MCF 10A (cell line): Measurements from ENCODE around the gene HELZ. TPM values are rescaled to one million over a fixed set of nuclear protein-coding genes. Genes with fewer than 3 reads are reported as not detected.

ENCODE experiments used
- BruUV-seq: library from RNA; stranded (reverse); fragments of 400-500 nt; replicated peaks from 2 replicates; lab custom pipeline; 2021; lab: Mats Ljungman, UMichigan
- CTCF ChIA-PET: fragments of 300-600 bp; sonication (Branson Sonifier 250); formaldehyde crosslinking; extraction: SDS; loops from one replicate; lab custom pipeline; 2021; ENCODE audit warnings: antibody characterized with exemption, inconsistent platforms; lab: Yijun Ruan, JAX
- POLR2A ChIA-PET: fragments of 300-600, 350-650 bp; sonication (Branson Sonifier 250); formaldehyde crosslinking; extraction: SDS; loops from one replicate; lab custom pipeline; 2020; ENCODE audit warnings: antibody characterized with exemption, inconsistent platforms; lab: Yijun Ruan, JAX
- DNase-seq: peaks from one replicate; pipeline ENCODE4 v3.0.0-alpha.2; 2018; ENCODE audit not compliant: unreplicated experiment
- H3K27ac Mint-ChIP-seq: one replicate; pipeline ENCODE4 v1.8.0; 2022; ENCODE audit warnings: mild to moderate bottlenecking, low read depth, mixed read lengths; ENCODE audit not compliant: unreplicated experiment
- H3K27me3 Mint-ChIP-seq: one replicate; pipeline ENCODE4 v1.8.0; 2022; ENCODE audit warnings: mixed read lengths; ENCODE audit not compliant: insufficient read depth, unreplicated experiment
- H3K36me3 Mint-ChIP-seq: one replicate; pipeline ENCODE4 v1.8.0; 2022; ENCODE audit warnings: mild to moderate bottlenecking, moderate library complexity, mixed read lengths; ENCODE audit not compliant: insufficient read depth, unreplicated experiment
- H3K4me1 Mint-ChIP-seq: one replicate; pipeline ENCODE4 v1.8.0; 2022; ENCODE audit warnings: mixed read lengths; ENCODE audit not compliant: insufficient read depth, unreplicated experiment
- H3K4me3 Mint-ChIP-seq: one replicate; pipeline ENCODE4 v1.8.0; 2022; ENCODE audit warnings: mild to moderate bottlenecking, moderate library complexity, mixed read lengths; ENCODE audit not compliant: unreplicated experiment
- H3K9me3 Mint-ChIP-seq: one replicate; pipeline ENCODE4 v1.8.0; 2022; ENCODE audit warnings: mixed read lengths; ENCODE audit not compliant: unreplicated experiment
- CTCF ChIP-seq: fragments of 200-600 bp; IDR thresholded peaks from one replicate; pipeline ENCODE4 v1.8.0; 2022; ENCODE audit warnings: antibody characterized with exemption, mild to moderate bottlenecking; ENCODE audit not compliant: unreplicated experiment
- intact Hi-C: fragments of 100-400 bp; cut with micrococcal nuclease; formaldehyde crosslinking; loops from 2 replicates; pipeline ENCODE4 v1.14.1; 2022
- total RNA-seq: library from RNA; stranded (reverse); gene quantifications from 2 replicates; pipeline ENCODE4 v1.2.3, GENCODE V29; 2022

HELZ gene
- total RNA-seq, 1 experiment from 2014 or later = 71.7 TPM

DNA sequence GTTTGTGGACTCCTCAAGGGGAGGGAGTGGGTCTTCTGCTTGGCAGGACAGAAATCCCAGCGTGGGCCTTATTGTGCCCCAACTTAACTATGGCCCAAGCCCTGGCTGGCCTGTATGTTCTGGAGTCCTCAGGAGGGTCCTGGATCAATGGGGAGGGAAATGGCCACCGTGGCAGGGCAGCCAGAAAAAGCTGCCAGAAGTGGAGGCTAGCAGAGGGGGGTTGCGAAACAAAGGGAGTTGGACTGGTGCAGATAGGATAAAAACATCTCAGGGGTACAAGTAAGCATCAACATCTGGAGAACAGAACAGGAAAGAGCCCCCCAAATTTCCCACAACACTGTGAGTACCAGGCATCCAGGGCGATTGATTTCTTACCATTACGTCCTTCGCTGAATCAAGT lies 204.3 kb downstream of the HELZ start:
- Mint-ChIP-seq H3K27ac (no peak overlapping the region), H3K9me3 (peaks cover 8% of the 10 kb centered on the region), H3K27me3 (peaks cover 42% of the 10 kb centered on the region), H3K36me3 (no peaks in the 10 kb centered on the region), H3K4me3 (no peak overlapping the region), H3K4me1 (peaks cover 5% of the 10 kb centered on the region)
- intact Hi-C loops = no loop called here
- ChIA-PET CTCF (no interaction called here), POLR2A (no interaction called here)
- DNase-seq = no peak
- TF ChIP-seq CTCF = no peak
- no TSS peak for BruUV-seq

- no peak for DNase-seq
- no peak overlapping the region for H3K27ac Mint-ChIP-seq
- no peak overlapping the region for H3K4me3 Mint-ChIP-seq
- peaks cover 59% of the 10 kb centered on the region for H3K27me3 Mint-ChIP-seq
- ChIA-PET CTCF (interaction anchor here (0.5 kb wide), 1 partner anchor 1597 kb away, joined by 3 read pairs; no protein-coding TSS in a partner anchor), POLR2A (interaction anchor here (0.6 kb wide), 1 partner anchor 15 kb away, joined by 3 read pairs; no protein-coding TSS in a partner anchor)
- TF ChIP-seq CTCF = no peak
- H3K9me3 Mint-ChIP-seq = peaks cover 8% of the 10 kb centered on the region
- BruUV-seq = no TSS peak
- no peaks in the 10 kb centered on the region for H3K36me3 Mint-ChIP-seq
- H3K4me1 Mint-ChIP-seq = peaks cover 5% of the 10 kb centered on the region
- intact Hi-C loops = no loop called here
Measured at GRCh38 chr17:67038861-67039365, 206.1 kb downstream of the HELZ start.

GRCh38 chr17:67035131-67036083 lies 209.6 kb downstream of the HELZ start:
- Mint-ChIP-seq H3K27ac (no peak overlapping the region), H3K36me3 (no peaks in the 10 kb centered on the region), H3K9me3 (no peaks in the 10 kb centered on the region), H3K4me3 (no peak overlapping the region), H3K27me3 (peaks cover 52% of the 10 kb centered on the region), H3K4me1 (no peaks in the 10 kb centered on the region)
- ChIA-PET CTCF (no interaction called here), POLR2A (no interaction called here)
- TF ChIP-seq CTCF = no peak
- BruUV-seq = no TSS peak
- intact Hi-C loops = no loop called here
- DNase-seq = no peak

DNA sequence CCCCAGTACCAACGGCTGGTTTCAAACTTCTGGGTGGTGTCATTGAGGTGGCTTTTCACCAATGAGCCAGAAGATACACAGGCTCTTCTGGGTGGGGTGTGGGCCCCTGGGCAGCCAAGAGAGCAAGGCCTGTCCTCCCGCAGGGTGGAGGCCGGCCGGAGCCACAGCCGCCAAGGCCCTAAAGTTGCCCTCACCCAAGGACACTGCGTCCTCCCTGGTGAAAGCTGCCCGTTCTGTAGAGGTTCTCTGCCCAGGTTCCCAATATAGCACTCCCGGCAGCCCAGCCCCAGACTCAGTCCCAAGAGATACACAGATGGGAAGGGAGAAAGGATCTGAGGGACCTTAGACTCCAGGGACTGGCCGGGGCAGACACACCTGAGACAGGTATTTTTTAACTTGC lies 211.4 kb downstream of the HELZ start:
- POLR2A ChIA-PET = no interaction called here
- no TSS peak for BruUV-seq
- intact Hi-C loops = no loop called here
- Mint-ChIP-seq H3K27ac (no peak overlapping the region), H3K4me3 (no peak overlapping the region), H3K4me1 (no peaks in the 10 kb centered on the region), H3K36me3 (no peaks in the 10 kb centered on the region), H3K27me3 (peaks cover 48% of the 10 kb centered on the region), H3K9me3 (no peaks in the 10 kb centered on the region)
- no peak for DNase-seq
- CTCF ChIA-PET = interaction anchor here (0.7 kb wide), 1 partner anchor 246 kb away, joined by 3 read pairs; no protein-coding TSS in a partner anchor
- TF ChIP-seq CTCF = no peak
